IMR-90 (cell line): Measurements from ENCODE around the gene TCF7L2. TPM values are rescaled to one million over a fixed set of nuclear protein-coding genes. Genes with fewer than 3 reads are reported as not detected.

Experiments used
- ATAC-seq: fragments of 200-7000 bp; cut with Tn5 transposase; 2 replicates; pipeline ENCODE4 v1.9.1; 2020; ENCODE audit warnings: low read depth, mild to moderate bottlenecking, moderate library complexity
- BruUV-seq: library from RNA; stranded (reverse); fragments of 400-500 nt; replicated peaks from 2 replicates; lab custom pipeline; 2021; lab: Mats Ljungman, UMichigan
- CTCF ChIA-PET: fragments of 300-600 bp; formaldehyde crosslinking; extraction: SDS; loops from one replicate; lab custom pipeline; 2021; ENCODE audit warnings: antibody characterized with exemption; lab: Yijun Ruan, JAX
- POLR2A ChIA-PET: fragments of 300-600 bp; sonication (Branson Sonifier 250); formaldehyde crosslinking; loops from one replicate; lab custom pipeline; 2022; ENCODE audit warnings: antibody characterized with exemption; ENCODE audit not compliant: unreplicated experiment; lab: Charles Lee
- DNase-seq: peaks from one replicate; pipeline ENCODE4 v3.0.0; 2013
- H2AFZ ChIP-seq: replicated peaks from 2 replicates; pipeline ENCODE3; 2013; ENCODE audit warnings: low read length, mild to moderate bottlenecking; ENCODE audit not compliant: poor library complexity
- H2AK5ac ChIP-seq: 2 replicates; pipeline ENCODE4 v1.6.1; 2013; ENCODE audit warnings: low read depth, low read length, inconsistent platforms
- H2AK9ac ChIP-seq: replicated peaks from 2 replicates; pipeline ENCODE3; 2013; ENCODE audit warnings: mild to moderate bottlenecking, low read depth, low read length, moderate library complexity; ENCODE audit not compliant: poor library complexity
- H2BK120ac ChIP-seq: 2 replicates; pipeline ENCODE4 v1.6.1; 2013; ENCODE audit warnings: low read depth, low read length, inconsistent platforms
- H2BK15ac ChIP-seq: 3 replicates; pipeline ENCODE4 v1.6.1; 2013; ENCODE audit warnings: low read depth, low read length, inconsistent platforms
- H2BK20ac ChIP-seq: 2 replicates; pipeline ENCODE4 v1.6.1; 2013; ENCODE audit warnings: low read depth, mild to moderate bottlenecking, inconsistent platforms, low read length, moderate library complexity
- H2BK5ac ChIP-seq: 2 replicates; pipeline ENCODE4 v1.6.1; 2013; ENCODE audit warnings: mild to moderate bottlenecking, low read depth, low read length, inconsistent platforms; ENCODE audit not compliant: poor library complexity, severe bottlenecking
- H3K14ac ChIP-seq: replicated peaks from 2 replicates; pipeline ENCODE4 v1.6.1; 2013; ENCODE audit warnings: low read depth, low read length, inconsistent platforms
- H3K18ac ChIP-seq: 2 replicates; pipeline ENCODE4 v1.6.1; 2013; ENCODE audit warnings: low read depth, low read length, control low read depth
- H3K23ac ChIP-seq: 2 replicates; pipeline ENCODE4 v1.6.1; 2013; ENCODE audit warnings: low read depth, low read length, inconsistent platforms
- H3K27ac ChIP-seq: 2 replicates; pipeline ENCODE4 v1.5.1; 2013; ENCODE audit warnings: mild to moderate bottlenecking, control low read depth, low read length; ENCODE audit not compliant: insufficient read depth
- H3K27me3 ChIP-seq: 2 replicates; pipeline ENCODE4 v1.6.1; 2013; ENCODE audit warnings: low read length; ENCODE audit not compliant: control insufficient read depth, insufficient read depth
- H3K36me3 ChIP-seq: 2 replicates; pipeline ENCODE4 v1.6.1; 2013; ENCODE audit warnings: low read length, mixed read lengths; ENCODE audit not compliant: control insufficient read depth, insufficient read depth
- H3K4ac ChIP-seq: 2 replicates; pipeline ENCODE4 v1.6.1; 2013; ENCODE audit warnings: low read depth, low read length, inconsistent platforms
- H3K4me1 ChIP-seq: 2 replicates; pipeline ENCODE4 v1.6.1; 2013; ENCODE audit warnings: low read length, mixed read lengths; ENCODE audit not compliant: control insufficient read depth, insufficient read depth
- H3K4me2 ChIP-seq: 2 replicates; pipeline ENCODE4 v1.6.1; 2013; ENCODE audit warnings: low read depth, mild to moderate bottlenecking, control low read depth, low read length, moderate library complexity
- H3K4me3 ChIP-seq: 2 replicates; pipeline ENCODE4 v1.5.1; 2013; ENCODE audit warnings: low read depth, mild to moderate bottlenecking, control low read depth, low read length, moderate library complexity; ENCODE audit not compliant: insufficient read depth
- H3K56ac ChIP-seq: 2 replicates; pipeline ENCODE4 v1.6.1; 2013; ENCODE audit warnings: low read length, inconsistent platforms; ENCODE audit not compliant: insufficient read depth; ENCODE audit errors: extremely low read depth
- H3K79me1 ChIP-seq, 2 experiments: 2 replicates each; pipeline ENCODE4 v1.6.1; 2013; ENCODE audit warnings: low read length in 2 of 2, inconsistent platforms in 1 of 2, low read depth in 1 of 2
- H3K9ac ChIP-seq: 2 replicates; pipeline ENCODE4 v1.6.1; 2013; ENCODE audit warnings: low read depth, low read length, control low read depth
- H3K9me1 ChIP-seq: 2 replicates; pipeline ENCODE4 v1.6.1; 2013; ENCODE audit warnings: low read length, inconsistent platforms; ENCODE audit not compliant: insufficient read depth
- H3K9me3 ChIP-seq: 2 replicates; pipeline ENCODE4 v1.6.1; 2013; ENCODE audit warnings: low read length; ENCODE audit not compliant: control insufficient read depth, insufficient read depth
- H4K20me1 ChIP-seq: 2 replicates; pipeline ENCODE4 v1.6.1; 2013; ENCODE audit warnings: low read length, inconsistent platforms; ENCODE audit not compliant: insufficient read depth
- H4K5ac ChIP-seq: 2 replicates; pipeline ENCODE4 v1.6.1; 2013; ENCODE audit warnings: mild to moderate bottlenecking, low read depth, low read length, control low read depth
- H4K8ac ChIP-seq, 2 experiments: 2 replicates each; pipeline ENCODE4 v1.6.1; 2013; ENCODE audit warnings: low read depth in 2 of 2, low read length in 2 of 2, control low read depth in 1 of 2, inconsistent platforms in 1 of 2
- H4K91ac ChIP-seq: 2 replicates; pipeline ENCODE4 v1.6.1; 2013; ENCODE audit warnings: low read depth, low read length, inconsistent platforms; ENCODE audit not compliant: insufficient read depth
- CEBPB ChIP-seq: IDR thresholded peaks from 2 replicates; pipeline ENCODE4 v1.6.1; 2012; ENCODE audit warnings: low read depth, low read length, improper control_type of control experiment
- ELK1 ChIP-seq: fragments of 150-350 bp; IDR thresholded peaks from 2 replicates; pipeline ENCODE4 v1.6.1; 2016; ENCODE audit warnings: low read depth, mild to moderate bottlenecking, low read length, moderate library complexity, borderline replicate concordance
- FOS ChIP-seq: fragments of 150-350 bp; IDR thresholded peaks from 2 replicates; pipeline ENCODE4 v1.6.1; 2016; ENCODE audit warnings: low read depth, low read length
- RAD21 ChIP-seq: IDR thresholded peaks from 2 replicates; pipeline ENCODE4 v1.6.1; 2012; ENCODE audit warnings: low read length, improper control_type of control experiment
- WGBS, 2 experiments: methylation state at CpG; one replicate each; pipeline versions ENCODE4 v1.1.5 to v1.1.7; 2013; ENCODE audit warnings: missing lambda C conversion rate in 2 of 2; ENCODE audit not compliant: insufficient read length in 1 of 2; ENCODE audit errors: extremely low coverage in 2 of 2; 5-methylcytosine and 5-hydroxymethylcytosine counted together
- dilution Hi-C: fragments of 300-500 bp; cut with HindIII; formaldehyde crosslinking; loops from one replicate; pipeline ENCODE4 v1.14.3; 2018; ENCODE audit warnings: low sequenced_read_pairs; ENCODE audit not compliant: unreplicated experiment
- in situ Hi-C: fragments of 300-500 bp; cut with MboI; formaldehyde crosslinking; loops from 3 replicates; pipeline ENCODE4 v1.14.3; 2019; ENCODE audit warnings: low sequenced_read_pairs, inconsistent platforms, mixed read lengths
- intact Hi-C: fragments of 100-400 bp; cut with micrococcal nuclease; formaldehyde crosslinking; loops from 2 replicates; pipeline ENCODE4 v1.10.0; 2022
- polyA plus RNA-seq, 3 experiments: library from polyadenylated mRNA; depleted of rRNA; stranded (reverse); fragments of >200 nt; gene quantifications; 2 replicates each; pipeline ENCODE4 v1.2.3, GENCODE V29; 2012; ENCODE audit warnings: low replicate concordance in 1 of 3
- total RNA-seq: library from RNA; depleted of rRNA; stranded (reverse); fragments of >200 nt; gene quantifications from 2 replicates; pipeline ENCODE4 v1.2.3, GENCODE V29; 2012

Gene TCF7L2
- total and polyA plus RNA-seq, 2 of the 4 experiments (the other 2 are of a cell fraction): 1.3 to 12.2 TPM

GRCh38 chr10:113119801-113120200 lies 169.8 kb downstream of the TCF7L2 start:
- H3K14ac ChIP-seq: no peak overlapping the region
- peaks cover 2% of the 10 kb centered on the region; the same call in 1 of the 2 replicates for H3K36me3 ChIP-seq
- H4K8ac ChIP-seq: no peak overlapping the region
- H3K9ac ChIP-seq: no peak overlapping the region
- H2BK120ac ChIP-seq: no peak overlapping the region
- 0 out of 2 replicates have a peak, but pooled peaks cover 4% of the 10 kb centered on the region for H4K20me1 ChIP-seq
- no peak overlapping the region for H3K4me2 ChIP-seq
- H4K5ac ChIP-seq: no peak overlapping the region
- no peak for TF ChIP-seq CEBPB
- no peak for TF ChIP-seq RAD21
- no peak for TF ChIP-seq FOS
- no peak for TF ChIP-seq ELK1
- in situ Hi-C loops (no loop called here), intact Hi-C loops (loop anchor here (10.0 kb wide), 2 partner anchors 305 to 405 kb away; no protein-coding TSS in a partner anchor), dilution Hi-C loops (no loop called here)
- peaks cover 3% of the 10 kb centered on the region for H3K4me1 ChIP-seq
- WGBS, 2 experiments: no CpG with 5 or more reads among the region's 14 CpGs
- no TSS peak for BruUV-seq
- no peak overlapping the region for H2BK5ac ChIP-seq
- H2BK20ac ChIP-seq: no peak overlapping the region
- DNase-seq (no peak), ATAC-seq (no peak)
- peaks cover 18 to 24% of the 10 kb centered on the region in 2 experiments for H3K79me1 ChIP-seq
- H3K56ac ChIP-seq: no peak overlapping the region
- H3K27me3 ChIP-seq: no peaks in the 10 kb centered on the region
- H3K27ac ChIP-seq: no peak overlapping the region
- H4K91ac ChIP-seq: no peak overlapping the region
- H2AFZ ChIP-seq: no peak overlapping the region
- H3K9me1 ChIP-seq: 0 out of 2 replicates have a peak, but pooled peaks cover 2% of the 10 kb centered on the region
- H3K9me3 ChIP-seq: no peaks in the 10 kb centered on the region
- H3K4me3 ChIP-seq: no peak overlapping the region
- CTCF ChIA-PET: no interaction called here
- no peak overlapping the region for H2AK5ac ChIP-seq
- H3K4ac ChIP-seq: no peak overlapping the region
- H2AK9ac ChIP-seq: no peak overlapping the region
- no peak overlapping the region for H3K23ac ChIP-seq
- no peak overlapping the region for H3K18ac ChIP-seq
- no peak overlapping the region for H2BK15ac ChIP-seq
- POLR2A ChIA-PET: no interaction called here
